GM21515 (cell line): Measurements from ENCODE around the gene CPEB3.
"Not testable (repeated sequence)": the region's sequence is repeated elsewhere in the genome, so short reads cannot be mapped to it uniquely, and the experiment has no call there.

Source experiments
- ATAC-seq: cut with Tn5 transposase; IDR thresholded peaks from one replicate; pipeline ENCODE4 v1.9.1; 2021; ENCODE audit not compliant: unreplicated experiment

CPEB3 gene

GRCh38 chr10:92290837-92291615 is at the start of gene CPEB3, which contains the start of gene MARCHF5:
TSS of gene CPEB3 (minus strand) at chr10:92291078. CDS start at chr10:92240350, 50,728 bp downstream.
TSS of gene MARCHF5 (plus strand) at chr10:92291167. CDS start at chr10:92291495, 328 bp downstream.
- peak; percentile 97 for ATAC-seq

DNA sequence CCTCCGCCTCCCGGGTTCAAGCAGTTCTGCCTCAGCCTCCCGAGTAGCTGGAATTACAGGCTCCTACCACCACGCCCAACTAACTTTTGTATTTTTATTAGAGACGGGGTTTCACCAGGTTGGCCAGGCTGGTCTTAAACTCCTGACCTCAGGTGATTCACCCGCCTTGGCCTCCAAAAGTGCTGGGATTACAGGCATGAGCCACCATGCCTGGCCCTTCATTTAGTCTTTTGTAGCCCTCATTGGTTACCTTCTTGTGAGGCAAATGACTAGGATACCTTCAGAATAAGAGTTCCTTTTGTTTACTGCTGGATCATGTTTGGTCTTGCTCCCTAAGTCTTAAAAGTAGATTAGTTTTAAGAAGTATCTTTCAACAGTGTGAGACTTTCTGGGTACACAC is 39.0 kb upstream of the CPEB3 start:
- not testable (repeated sequence) for ATAC-seq

GRCh38 chr10:92328993-92329392 is 38.1 kb upstream of the CPEB3 start:
- ATAC-seq: no peak

DNA sequence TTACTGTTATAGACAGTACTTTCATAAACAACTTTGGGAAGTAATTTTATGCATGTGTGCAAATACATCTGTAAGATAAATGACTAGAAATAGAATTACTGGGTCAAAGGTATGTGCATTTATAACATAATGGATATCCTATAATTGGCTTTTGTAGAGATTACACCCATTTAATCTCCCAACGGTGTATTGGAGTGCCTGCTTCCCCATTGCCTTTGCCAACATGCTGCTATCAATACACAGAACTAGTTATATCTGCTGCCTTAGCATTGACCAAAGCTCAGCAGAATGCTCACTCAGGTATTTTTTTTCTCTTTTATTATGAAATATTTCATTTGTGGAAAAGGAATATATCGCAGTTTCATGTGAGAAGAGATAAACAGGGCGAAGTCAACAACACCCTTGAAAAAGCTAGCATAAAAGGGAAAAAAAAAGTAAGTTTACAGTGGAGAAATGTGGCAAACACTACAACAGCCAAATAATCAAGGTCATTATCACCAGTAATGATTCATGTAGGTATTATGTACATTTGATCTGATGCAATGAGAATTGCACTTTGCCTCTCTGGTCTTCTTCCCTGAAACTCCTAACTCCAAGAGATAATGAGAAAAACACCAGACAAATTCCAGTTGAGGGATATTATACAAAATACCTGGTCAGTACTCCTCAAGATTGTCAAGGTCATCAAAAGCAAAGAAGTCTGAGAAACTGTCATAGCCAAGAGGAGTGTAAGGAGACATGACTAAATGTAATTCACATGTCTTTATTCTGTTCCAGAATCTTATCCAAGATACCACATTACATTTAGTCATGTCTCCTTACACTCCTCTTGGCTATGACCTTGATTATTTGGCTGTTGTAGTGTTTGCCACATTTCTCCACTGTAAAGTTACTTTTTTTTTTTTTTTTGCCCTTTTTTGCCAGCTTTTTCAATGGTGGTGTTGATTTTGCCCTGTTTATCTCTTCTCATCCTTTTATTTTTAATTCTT is 36.9 kb upstream of the CPEB3 start:
- ATAC-seq: no peak

DNA sequence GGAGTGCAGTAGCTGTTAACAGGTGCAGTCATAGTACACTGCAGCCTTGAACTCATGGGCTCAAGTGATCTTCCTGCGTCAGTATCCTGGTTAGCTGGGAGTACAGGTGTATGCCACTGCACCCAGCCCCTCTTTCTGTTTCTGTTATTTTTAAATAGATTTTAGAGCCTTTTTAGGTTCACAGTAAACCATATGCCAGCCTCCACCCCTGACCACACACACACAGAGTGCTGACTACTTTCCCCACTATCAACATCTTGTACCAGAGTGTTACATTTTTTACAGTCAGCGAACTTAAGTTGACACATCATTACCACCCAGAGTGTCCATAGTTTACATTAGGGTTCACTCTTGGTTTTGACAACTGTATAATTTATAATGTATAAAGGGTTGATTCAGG is 32.2 kb upstream of the CPEB3 start:
- no peak for ATAC-seq

- no peak for ATAC-seq
Measured at GRCh38 chr10:92316610-92317009, 25.7 kb upstream of the CPEB3 start.

- no peak for ATAC-seq
Measured at GRCh38 chr10:92313750-92314149, 22.9 kb upstream of the CPEB3 start.

DNA sequence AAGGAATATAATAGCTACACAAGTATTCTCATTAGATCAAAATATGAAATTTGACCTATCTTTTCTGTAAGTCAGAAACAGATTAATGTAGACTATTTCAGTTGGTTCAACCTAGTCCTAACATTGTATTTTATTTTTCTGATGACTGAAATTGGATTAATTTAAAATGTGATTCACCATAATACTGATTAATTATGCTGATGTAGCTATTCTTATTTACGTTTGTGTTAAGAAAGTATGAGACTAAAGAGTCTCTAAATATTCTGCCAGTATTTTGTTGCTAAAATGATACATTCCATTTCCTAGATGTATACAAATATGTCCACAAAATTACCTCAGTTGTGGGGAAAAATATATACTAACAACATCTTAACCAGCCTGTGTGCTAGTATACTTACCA is 18.4 kb upstream of the CPEB3 start:
- no peak for ATAC-seq

DNA sequence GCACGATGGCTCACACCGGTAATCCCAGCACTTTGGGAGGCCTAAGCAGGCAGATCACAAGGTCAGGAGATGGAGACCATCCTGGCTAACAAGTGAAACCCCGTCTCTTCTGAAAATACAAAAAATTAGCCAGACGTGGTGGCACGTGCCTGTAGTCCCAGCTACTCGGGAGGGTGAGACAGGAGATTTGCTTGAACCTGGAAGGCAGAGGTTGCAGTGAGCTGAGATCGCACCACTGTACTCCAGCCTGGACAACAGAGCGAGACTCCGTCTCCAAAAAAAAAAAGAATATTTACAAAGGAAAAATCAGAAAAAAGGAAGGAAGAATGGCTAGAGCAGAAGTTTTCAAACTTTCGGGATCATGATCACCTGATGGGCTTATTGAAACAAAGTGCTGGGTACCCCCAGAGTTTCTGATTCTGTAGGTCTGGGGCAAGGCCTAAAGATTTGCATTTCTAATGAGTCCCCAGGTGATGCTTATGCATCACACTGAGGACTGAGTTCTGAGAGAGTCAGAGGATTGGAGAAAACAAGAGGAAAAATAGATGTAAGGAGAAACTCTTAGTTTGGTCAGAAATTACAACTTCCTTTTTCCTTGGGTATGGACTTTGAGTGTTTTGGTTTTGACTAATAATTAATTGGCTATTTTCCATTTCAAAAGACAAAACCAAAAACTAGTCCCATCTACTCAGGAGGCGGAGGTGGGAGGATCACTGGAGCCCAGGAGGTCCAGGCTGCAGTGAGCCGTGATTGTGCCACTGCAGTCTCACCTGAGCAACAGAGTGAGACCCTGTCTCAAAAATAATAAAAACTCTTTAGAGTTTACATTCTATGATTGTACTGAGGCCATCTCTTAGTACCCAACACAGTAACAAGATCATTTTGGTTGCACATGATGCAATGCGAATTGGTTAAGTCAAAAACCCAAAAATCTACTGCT is 14.5 kb upstream of the CPEB3 start:
- ATAC-seq: no peak

DNA sequence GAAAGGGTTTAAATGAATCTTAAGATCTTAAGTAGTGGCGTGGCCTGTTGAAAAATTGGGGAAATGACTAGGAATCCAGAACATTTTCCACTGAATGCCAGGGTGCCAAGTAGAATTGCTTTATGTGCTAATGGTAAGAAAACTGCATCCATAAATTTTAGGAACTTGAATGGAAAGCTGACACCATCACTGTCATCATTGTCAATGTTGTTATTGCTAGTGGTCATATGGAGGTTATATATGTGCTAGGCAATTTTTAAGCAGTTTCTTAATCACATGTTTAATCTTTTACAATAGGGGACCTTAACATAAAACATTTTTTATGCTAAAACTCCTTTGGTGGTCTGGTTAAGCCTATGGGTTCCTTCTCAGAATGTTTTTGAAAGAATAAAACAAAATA is 13.2 kb upstream of the CPEB3 start:
- no peak for ATAC-seq

GRCh38 chr10:92303096-92303495 is 12.2 kb upstream of the CPEB3 start:
- ATAC-seq: no peak

DNA sequence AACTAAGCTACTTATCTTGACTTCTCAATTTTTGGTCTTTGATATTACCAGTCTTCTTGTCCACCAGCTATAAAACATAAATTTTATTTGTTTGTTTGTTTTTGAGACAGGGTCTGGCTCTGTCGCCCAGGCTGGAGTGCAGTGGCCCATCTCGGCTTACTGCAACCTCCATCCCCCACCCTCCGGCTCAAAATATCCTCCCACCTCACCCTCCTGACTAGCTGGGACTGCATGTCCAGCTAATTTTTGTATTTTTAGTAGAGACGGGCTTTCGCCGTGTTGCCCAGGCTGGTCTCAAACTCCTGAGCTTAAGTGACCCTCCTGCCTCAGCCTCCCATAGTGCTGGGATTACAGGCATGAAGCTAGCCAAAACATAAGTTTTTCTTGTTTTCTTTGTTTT is 7.6 kb upstream of the CPEB3 start:
- no peak for ATAC-seq

DNA sequence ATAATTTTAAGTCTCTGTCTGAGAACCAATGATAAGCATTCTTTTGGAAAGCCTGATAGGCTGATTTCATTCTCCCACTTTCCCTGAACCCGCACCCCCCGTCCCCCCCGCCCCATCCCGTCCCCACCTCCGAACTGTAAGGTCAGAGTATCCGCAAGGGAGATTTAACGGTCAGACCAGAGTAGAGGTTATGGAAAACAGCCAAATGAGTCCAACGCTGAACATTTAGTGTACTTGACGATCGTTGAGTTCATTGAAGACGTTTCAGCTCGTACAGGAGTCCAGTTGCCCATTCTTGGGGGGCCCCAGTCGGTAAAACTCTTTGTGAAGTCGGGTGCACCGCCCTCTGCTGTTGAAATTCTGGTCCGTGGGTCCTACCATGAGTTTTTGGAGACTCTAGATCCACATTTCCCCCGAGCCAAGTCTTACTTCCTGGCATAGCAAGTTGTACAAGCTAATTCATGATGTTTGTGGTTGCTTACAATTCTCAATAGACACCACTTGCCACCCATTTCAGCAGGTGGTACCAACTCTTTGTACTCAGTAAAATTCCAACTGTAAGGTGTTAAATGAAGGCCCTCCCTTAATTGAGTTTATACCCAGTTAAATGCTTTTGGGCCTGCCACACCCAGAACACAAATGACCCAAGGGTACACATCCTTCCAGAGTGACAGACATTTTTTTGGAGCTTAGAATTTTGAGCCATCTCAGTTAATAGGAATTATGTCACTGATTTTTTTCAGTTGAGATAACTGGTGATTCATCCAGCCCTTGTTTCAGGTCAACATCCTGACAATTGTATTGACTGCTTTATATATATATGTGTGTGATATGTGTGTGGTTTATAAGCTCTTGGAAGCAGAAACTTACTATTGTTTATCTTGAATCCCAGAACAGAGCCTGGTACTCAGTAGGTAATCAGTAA is 1.3 kb upstream of the CPEB3 start:
- no peak for ATAC-seq

DNA sequence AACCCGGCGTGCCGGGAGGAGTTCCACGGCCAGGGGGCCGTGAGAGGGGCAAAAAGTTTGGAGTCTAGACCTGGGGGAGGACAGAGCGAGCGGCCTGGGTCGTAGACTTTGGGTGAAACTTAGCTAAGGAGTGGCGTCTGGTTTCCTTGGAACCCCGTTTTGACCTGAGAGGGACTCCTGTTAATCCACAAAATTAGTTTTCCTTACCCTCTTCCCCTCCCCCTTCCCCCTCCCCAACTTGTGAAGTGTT is 663 bp upstream of the CPEB3 start:
- no peak for ATAC-seq

DNA sequence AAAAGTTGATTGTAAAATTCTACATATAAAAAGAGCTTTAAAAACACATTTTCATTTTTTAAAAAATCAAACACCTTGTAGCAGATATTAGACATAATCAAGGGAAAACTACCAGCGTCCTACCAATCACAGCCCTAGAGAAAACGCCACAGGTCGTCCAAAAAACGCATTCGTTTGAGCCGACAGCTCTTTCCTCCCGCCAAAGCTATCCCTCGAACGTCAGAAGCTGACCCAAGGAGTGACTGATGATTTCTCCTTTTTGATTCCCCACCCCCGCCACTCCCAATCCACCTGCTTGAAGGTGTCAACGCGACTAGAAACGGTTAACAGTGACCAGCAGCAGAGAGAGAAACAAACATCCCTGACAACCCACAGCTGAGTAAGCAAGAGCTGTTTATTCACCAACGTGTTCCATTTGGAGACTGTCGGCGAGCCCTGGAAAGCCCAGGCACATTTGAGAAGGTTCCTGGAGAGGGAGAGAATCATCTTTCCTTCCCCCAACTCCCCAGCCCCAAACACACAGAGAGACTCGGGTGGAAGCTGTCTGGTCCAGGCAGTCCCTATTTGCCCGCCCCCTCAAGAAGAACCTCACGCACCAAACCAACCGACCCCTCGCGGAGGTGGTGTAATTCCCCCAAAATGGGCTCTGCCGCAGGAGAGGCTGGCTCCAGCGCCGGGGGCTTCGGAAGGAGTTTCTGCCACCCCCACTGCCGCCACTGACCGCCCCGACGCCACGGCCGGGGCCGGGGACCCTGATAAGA is 622 bp downstream of the CPEB3 start:
- peak; percentile 19 for ATAC-seq

GRCh38 chr10:92284112-92284704 is 6.7 kb downstream of the CPEB3 start:
- ATAC-seq: no peak

DNA sequence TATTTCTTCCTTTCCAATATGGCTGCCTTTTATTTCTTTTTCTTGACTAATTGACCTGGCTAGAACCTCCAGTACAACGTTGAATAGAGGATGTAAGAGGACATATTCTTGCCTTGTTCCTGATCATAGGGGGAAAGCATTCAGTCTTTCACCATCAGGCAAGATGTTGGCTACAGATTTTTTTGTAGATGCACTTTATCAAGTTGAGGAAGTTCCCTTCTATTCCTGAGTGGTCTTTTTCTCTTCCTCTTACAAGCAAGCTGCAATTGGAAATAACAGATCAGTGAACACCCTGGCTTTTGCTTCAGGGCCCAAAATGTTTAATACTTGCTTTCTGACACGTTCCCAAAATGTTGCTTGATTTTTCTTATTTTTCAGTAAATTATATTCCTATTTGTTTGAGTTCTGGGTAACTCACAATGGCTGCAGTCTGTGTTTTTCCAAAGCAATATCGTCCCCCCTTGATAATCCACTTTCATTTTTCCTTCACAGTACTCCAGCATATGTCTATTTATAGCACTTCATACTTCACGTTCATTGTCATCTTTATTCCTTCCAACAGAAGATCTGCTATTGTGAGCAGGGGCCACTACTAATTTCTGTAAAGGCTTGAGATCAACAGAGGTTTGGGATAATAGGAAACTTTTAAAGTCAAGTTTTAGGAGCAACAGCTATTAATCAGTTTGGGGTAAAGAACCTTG is 11.7 kb downstream of the CPEB3 start:
- no peak for ATAC-seq

DNA sequence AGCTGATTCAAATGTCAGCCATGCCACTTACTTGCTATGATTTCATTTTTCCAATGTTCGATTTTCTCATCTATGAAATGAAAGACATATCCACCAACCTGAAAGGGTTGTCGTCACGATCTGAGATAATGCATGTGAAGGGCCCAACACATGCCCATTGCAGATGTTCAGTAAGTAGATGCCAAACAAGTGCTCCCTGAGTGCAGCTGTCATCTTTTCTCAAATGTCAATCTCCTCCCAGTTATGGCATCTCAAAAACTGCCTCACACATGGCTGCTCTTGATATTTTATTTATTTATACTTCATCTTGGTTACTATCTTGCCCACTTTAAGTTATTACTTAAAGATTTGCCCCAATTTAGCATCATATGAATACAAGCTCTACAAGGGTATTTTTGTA is 16.8 kb downstream of the CPEB3 start:
- no peak for ATAC-seq
